Left ventricle myocardium inferior (tissue), 1 donor: ENCODE data around the gene PGAP6. TPM values are rescaled to one million over a fixed set of nuclear protein-coding genes. Genes with fewer than 3 reads are reported as not detected.
"Not testable (repeated sequence)": the region's sequence is repeated elsewhere in the genome, so short reads cannot be mapped to it uniquely, and the experiment has no call there.

Experiments used
- DNase-seq: peaks from one replicate; pipeline ENCODE4 v3.0.0-alpha.2; 2020
- H3K27ac ChIP-seq: fragments of 200-600 bp; replicated peaks from 2 replicates; pipeline ENCODE4 v1.8.0; 2021
- H3K27me3 ChIP-seq: fragments of 200-600 bp; 2 replicates; pipeline ENCODE4 v1.8.0; 2021; ENCODE audit warnings: low read depth
- H3K36me3 ChIP-seq: fragments of 200-600 bp; 2 replicates; pipeline ENCODE4 v1.8.0; 2021
- H3K4me1 ChIP-seq: fragments of 200-600 bp; 2 replicates; pipeline ENCODE4 v1.8.0; 2021
- H3K4me3 ChIP-seq: fragments of 200-600 bp; 2 replicates; pipeline ENCODE4 v1.8.0; 2021; ENCODE audit warnings: mild to moderate bottlenecking, moderate library complexity
- H3K9me3 ChIP-seq: fragments of 200-600 bp; replicated peaks from 2 replicates; pipeline ENCODE4 v1.8.0; 2021
- intact Hi-C: fragments of 100-400 bp; cut with micrococcal nuclease; formaldehyde crosslinking; loops from one replicate; pipeline ENCODE4 v1.11.0; 2022
- total RNA-seq: library from RNA; stranded (reverse); fragmentation: NEBNext Ultra II Directional; extraction: Animal tissue kit (Norgen Biotek cat#: 25700); gene quantifications from one replicate; pipeline ENCODE4 v1.2.1, GENCODE V29; 2021
- TF ChIP-seq, protein P1 (sequence below): fragments of 200-600 bp; IDR thresholded peaks from 2 replicates; pipeline ENCODE4 v1.8.0; 2021; ENCODE audit warnings: antibody characterized with exemption, mild to moderate bottlenecking, borderline replicate concordance
- donor health status: DM: no; HTN: yes; CAD: no; lungs with severe emphysema.

The PGAP6 gene
- total RNA-seq, 1 donor from 2014 or later = 30.4 TPM

GRCh38 chr16:366476-366875 is 15.3 kb downstream of the PGAP6 start:
- no peak for DNase-seq
- Histone ChIP-seq H3K9me3 (no peaks in the 10 kb centered on the region), H3K27ac (no peak overlapping the region), H3K4me1 (peaks cover 25% of the 10 kb centered on the region), H3K4me3 (no peak overlapping the region), H3K27me3 (peaks cover 18% of the 10 kb centered on the region), H3K36me3 (peaks cover 31% of the 10 kb centered on the region)
- TF ChIP-seq, protein P1, sequence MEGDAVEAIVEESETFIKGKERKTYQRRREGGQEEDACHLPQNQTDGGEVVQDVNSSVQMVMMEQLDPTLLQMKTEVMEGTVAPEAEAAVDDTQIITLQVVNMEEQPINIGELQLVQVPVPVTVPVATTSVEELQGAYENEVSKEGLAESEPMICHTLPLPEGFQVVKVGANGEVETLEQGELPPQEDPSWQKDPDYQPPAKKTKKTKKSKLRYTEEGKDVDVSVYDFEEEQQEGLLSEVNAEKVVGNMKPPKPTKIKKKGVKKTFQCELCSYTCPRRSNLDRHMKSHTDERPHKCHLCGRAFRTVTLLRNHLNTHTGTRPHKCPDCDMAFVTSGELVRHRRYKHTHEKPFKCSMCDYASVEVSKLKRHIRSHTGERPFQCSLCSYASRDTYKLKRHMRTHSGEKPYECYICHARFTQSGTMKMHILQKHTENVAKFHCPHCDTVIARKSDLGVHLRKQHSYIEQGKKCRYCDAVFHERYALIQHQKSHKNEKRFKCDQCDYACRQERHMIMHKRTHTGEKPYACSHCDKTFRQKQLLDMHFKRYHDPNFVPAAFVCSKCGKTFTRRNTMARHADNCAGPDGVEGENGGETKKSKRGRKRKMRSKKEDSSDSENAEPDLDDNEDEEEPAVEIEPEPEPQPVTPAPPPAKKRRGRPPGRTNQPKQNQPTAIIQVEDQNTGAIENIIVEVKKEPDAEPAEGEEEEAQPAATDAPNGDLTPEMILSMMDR = no peak
- intact Hi-C loops = no loop called here

- intact Hi-C loops = no loop called here
- Histone ChIP-seq H3K4me3 (no peak overlapping the region), H3K4me1 (peaks cover 12% of the 10 kb centered on the region), H3K27me3 (peaks cover 18% of the 10 kb centered on the region), H3K9me3 (no peaks in the 10 kb centered on the region), H3K36me3 (peaks cover 31% of the 10 kb centered on the region), H3K27ac (no peak overlapping the region)
- TF ChIP-seq, protein P1 = no peak
- DNase-seq = no peak
These were observed 16.9 kb downstream of the PGAP6 start for GRCh38 chr16:364595-365491.

DNA sequence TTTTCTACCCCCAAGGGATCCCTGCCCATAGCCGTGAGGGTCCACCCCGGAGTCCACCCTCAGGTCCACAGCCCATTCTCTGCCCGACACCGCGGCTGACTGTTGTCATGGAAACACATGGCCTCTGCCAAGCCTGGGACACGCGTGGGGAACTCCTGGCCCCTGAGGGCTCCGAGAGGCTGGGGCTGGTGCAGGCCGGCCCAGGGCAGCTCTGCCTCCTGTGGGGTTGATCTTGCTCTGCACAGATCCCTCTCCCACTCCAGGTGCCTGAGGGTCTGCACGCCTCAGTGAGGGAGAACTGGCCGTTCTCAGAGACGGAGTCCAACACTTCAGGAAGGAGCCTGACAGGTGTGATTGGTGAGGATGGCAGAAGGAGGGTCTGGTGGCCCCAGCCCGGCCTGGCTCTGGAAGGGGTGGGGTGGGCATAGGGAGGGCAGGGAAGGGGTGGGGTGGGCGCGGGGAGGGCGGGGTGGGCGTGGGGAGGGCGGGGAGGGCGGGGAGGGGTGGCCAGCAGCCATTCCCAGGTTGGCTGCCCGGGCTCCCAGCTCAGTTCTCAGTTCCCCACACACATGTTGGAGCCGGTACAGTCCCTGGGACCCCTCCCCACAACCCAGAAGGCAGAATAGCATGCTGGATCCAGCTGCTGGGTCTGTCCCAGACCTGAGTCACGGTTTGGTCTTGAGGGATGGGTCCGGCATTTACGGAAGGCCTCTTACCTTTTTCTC is 17.9 kb downstream of the PGAP6 start:
- intact Hi-C loops = no loop called here
- Histone ChIP-seq H3K36me3 (peaks cover 27% of the 10 kb centered on the region), H3K9me3 (no peaks in the 10 kb centered on the region), H3K4me3 (no peak overlapping the region), H3K27me3 (peaks cover 18% of the 10 kb centered on the region), H3K27ac (no peak overlapping the region), H3K4me1 (peaks cover 3% of the 10 kb centered on the region)
- DNase-seq = no peak
- TF ChIP-seq, protein P1 = no peak

- peaks cover 18% of the 10 kb centered on the region for H3K27me3 ChIP-seq
- DNase-seq = no peak
- H3K9me3 ChIP-seq = no peaks in the 10 kb centered on the region
- TF ChIP-seq, protein P1 = no peak
- intact Hi-C loops = no loop called here
- H3K27ac ChIP-seq = no peak overlapping the region
- peaks cover 20% of the 10 kb centered on the region for H3K36me3 ChIP-seq
- H3K4me3 ChIP-seq = no peak overlapping the region
- H3K4me1 ChIP-seq = peaks cover 2% of the 10 kb centered on the region
These were observed 18.5 kb downstream of the PGAP6 start for GRCh38 chr16:363110-363765.

- DNase-seq, H3K4me3 ChIP-seq, H3K27ac ChIP-seq, H3K9me3 ChIP-seq, intact Hi-C loops, H3K4me1 ChIP-seq: not testable (repeated sequence)
- Histone ChIP-seq H3K27me3 (peaks cover 18% of the 10 kb centered on the region), H3K36me3 (peaks cover 14% of the 10 kb centered on the region)
These were observed 19.1 kb downstream of the PGAP6 start for GRCh38 chr16:362702-362999.
